HG02642 (cell line): ENCODE data around the gene ZNRF1.
"Not testable (repeated sequence)": the region's sequence is repeated elsewhere in the genome, so short reads cannot be mapped to it uniquely, and the experiment has no call there.

Experiments
- ATAC-seq: cut with Tn5 transposase; IDR thresholded peaks from one replicate; pipeline ENCODE4 v1.9.1; 2021; ENCODE audit warnings: mild to moderate bottlenecking; ENCODE audit not compliant: unreplicated experiment, poor library complexity

ZNRF1 gene

DNA sequence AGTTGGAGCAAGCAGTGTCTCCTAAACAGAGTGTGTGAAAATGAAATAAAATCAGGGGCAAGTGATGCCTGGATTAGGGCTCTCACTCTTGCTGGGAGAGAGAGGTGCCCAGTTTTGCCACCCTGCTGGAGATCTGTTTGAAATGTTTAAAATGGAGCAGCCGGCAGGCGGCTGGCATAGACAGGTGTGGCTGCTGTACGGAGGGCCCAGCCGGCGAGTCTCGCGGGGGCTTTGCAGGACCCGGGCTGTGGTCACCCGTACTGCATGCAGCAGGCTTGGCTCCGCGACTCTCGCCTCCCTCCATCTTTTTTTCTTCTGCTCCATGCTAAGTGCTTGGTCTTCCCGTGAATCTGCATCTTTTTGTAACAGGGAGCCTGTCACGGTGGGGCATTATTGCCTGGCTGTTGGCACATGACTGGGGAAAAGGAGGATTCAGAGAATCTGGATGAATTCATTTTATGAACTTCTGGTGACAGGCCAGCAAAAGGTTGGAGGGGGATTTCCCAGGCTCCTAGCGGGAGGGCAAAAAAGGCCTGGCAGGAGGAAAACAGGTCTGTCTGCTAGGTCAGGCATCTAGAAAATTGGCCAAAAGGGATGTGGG lies 1.8 kb downstream of the ZNRF1 start:
- ATAC-seq = no peak

DNA sequence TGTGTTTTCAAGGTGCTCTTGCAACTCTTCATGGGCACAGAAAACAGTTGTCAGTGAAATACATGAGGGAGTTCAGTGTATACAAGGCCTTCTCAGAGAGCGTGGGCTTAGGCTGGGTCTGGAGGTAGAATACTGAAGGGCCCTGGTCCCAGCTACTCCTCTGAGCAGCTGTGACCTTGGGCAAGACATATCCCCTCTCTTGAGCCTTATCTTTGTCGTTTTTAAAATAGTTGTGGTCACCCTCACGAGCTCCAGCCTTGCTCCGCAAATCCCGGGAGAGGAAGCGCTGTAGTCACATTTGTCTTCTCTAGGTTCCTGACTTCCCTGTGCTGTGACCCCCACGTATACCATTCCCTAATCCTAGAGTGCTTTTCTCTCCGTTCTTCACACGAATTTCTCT lies 3.6 kb downstream of the ZNRF1 start:
- ATAC-seq = no peak

DNA sequence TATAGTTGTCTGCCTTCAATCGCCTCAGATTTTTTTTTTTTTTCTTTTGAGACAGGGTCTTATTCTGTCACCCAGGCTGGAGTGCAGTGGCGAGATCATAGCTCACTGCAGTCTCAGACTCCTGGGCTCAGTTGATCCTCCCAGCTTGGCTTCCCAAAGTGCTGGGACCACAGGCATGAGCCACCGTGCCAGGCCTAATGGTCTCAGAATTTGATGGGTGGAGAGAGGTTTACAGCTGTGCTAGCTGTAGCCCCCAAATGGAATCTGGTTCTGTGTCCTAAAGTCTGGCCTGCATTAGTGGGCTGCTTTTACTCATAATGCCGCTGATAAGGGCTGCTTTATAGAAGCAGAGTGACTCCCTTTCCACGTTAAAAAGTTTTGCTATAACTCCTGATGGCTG lies 5.1 kb downstream of the ZNRF1 start:
- ATAC-seq = no peak

DNA sequence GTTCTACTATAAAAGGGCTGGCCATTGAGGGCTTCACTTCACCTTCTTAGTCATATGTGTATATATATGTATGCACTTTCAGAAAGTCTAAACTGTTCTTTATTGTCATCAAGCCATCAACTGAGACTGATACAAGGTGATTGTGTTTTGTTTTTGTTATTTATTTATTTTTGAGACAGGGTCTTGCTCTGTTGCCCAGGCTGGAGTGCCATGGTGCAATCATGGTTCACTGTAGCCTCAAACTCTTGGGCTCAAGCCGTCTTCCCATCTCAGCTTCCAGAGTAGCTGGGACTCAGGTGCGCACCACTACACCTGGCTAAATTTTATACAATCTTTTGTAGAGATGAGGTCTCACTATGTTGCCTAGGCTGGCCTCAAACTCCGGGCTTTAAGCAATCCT lies 5.6 kb downstream of the ZNRF1 start:
- no peak for ATAC-seq

DNA sequence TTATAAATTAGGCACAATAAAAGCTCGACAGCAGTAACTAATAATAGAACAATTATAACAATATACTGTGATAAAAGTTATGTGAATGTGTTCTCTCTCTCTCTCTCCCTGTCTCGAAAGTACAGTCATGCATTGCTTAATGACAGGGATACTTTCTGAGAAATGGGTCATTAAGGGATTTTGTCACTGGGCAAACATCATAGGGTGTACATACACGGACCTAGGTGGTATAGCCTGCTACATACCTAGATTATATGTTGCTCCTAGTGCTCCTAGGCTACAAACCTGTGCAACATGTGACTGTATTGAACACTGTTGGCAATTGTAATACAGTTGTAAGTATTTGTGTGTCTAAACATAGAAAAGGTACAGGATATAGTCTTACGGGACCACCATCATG lies 6.9 kb downstream of the ZNRF1 start:
- ATAC-seq = no peak

DNA sequence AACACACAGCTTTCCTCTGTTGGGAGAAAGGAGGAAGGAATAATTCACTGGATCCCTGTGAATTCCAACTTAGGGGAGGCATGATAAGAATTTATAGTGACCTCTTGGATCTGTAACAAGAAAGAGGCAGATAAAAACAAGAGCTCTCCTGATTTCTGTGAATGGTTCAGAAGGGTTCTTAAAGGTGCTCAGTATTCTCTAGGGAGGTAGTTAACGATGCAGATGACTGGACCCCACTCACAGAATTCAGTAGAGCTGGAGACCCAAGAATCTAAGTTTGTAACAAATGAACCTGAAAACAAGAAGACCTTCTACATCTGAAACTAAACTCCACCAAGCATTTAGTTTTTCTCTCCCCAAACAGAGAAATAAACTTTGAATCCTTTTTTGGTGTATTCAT lies 8.6 kb downstream of the ZNRF1 start:
- ATAC-seq = peak; percentile 34

DNA sequence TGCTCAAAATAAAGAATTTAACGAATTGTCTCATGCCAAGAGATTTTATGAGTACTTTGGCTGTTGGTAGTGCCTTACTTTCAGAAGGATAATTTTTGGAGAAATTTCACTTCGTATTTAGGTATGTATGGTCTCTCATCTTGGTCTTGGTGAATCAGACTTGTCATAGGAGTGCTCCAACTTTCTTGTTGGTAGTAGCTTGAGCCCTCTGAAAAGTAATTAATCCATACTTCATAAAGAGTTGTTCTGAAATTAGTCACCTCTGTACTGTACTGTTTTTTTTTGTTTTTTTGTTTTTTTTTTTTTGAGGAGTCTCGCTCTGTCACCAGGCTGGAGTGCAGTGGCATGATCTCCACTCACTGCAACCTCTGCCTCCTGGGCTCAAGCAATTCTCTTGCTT lies 11.6 kb downstream of the ZNRF1 start:
- no peak for ATAC-seq

DNA sequence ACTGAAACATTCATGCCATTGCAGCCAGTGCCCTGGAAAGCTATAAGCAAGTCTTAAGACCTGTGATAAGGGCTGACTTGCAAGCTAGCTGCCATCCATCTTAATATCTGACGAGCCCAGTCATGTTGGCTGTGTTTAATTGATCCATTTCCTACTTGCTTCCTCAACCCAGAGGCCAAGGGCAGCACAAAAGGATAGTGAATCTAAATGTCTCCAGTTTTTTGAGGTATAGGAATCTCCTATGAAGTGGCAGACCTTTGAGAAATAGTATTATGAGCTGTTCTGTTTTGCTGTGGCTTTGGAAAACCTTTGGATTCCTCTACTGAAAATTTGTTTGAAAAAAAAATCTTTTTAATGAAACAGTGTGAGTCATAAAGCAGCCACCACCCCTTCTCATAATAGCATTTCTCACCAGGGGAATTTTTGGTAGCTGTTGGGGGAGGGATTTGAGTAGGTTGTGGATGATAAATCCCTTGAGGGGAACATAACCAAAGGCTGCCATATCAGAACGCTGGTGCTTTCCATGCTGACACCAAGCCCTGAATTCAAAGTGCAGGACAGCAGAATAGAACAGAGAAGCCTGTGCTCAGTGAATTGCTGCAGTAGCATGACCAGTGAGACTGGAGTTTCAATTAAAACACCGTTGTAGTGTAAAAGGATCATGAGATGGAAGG lies 12.9 kb downstream of the ZNRF1 start:
- peak; percentile 74 for ATAC-seq

DNA sequence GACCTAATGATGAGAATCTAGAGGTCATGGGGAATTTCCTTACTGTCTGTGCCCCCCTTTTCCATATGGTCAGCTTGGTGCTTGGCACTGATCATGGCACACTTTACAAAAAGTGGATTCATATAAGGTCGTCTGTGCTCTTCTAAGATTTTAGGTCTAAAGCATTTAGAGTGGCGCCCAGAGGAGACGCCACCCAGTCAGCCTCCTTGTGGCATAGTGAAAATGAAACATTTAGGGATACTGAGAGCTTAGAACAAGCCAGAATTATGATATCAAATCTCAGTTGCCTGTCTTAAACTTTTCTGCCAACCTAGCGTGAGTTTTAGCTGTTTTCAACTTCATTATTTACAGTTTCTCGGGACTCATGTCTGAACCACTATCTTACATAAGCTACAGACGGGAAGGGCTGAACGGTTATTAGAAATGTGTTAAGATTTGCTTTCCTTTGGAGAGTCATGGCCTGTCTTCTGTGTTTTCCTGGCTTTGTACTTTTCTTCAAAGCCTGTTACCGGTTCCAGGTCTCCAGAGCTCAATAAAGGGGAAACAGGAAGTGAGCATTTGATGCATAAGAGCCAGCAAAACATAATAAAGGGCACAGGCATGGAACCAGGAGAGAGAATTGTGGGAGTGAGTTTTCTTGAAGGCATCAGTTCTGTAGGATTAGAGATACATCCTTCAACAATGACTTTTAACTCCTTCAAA lies 13.7 kb downstream of the ZNRF1 start:
- ATAC-seq = peak; percentile 29

DNA sequence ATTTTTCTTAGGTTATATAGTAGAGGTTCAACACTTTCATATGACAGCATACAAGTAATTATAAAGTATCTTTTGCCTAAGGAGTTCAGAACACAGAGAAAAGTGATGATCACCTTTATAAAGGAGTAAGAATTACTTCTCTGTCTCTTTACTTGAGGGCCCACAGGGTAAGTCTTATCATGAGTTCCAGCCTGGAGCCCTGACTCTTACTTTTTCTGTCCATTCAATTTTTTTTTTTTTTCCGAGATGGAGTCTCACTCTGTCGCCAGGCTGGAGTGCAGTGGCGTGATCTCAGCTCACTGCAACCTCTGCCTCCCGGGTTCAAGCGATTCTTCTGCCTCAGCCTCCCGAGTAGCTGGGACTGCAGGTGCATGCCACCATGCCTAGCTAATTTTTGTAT lies 14.3 kb downstream of the ZNRF1 start:
- not testable (repeated sequence) for ATAC-seq

DNA sequence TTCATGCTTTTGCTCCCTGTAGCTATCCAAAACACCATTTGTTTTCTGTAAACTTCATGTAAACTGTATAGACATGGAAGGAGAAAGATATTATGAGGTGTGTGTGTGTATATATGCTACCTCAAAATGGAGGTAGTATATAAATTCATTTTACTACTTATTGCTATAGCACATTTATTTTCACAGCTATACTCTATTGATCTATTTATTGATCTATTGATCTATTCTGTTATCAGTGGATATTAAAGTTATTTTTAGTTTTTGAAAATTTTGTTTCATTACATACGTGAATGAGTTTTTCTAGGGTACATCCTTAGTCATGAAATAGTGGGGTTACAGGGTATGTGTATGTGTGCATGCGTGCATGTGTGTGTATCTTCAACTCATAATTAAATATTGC lies 15.5 kb downstream of the ZNRF1 start:
- no peak for ATAC-seq

DNA sequence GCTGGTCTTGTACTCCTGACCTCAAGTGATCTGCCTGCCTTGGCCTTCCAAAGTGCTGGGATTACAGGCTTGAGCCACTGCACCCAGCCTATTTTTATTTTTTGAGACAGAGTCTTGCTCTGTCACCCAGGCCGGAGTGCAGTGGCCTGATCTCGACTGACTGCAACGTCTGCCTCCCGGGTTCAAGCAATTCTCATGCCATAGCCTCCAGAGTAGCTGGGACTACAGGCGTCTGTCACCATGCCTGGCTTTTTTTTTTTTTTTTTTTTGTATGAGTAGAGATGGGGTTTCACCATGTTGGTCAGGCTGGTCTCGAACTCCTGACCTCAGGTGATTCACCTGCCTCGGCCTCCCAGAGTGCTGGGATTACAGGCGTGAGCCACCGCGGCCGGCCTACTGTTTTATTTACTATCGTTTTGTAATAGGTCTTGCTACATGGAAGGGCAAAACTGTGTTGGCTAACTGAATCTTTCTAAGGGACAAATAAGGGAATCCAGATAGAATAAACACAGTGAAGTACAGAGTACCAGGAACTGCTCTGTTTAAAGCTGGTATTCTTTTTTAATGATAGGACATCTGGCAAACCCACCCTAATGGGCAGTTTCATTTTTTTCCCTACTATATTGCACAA lies 17.7 kb downstream of the ZNRF1 start:
- ATAC-seq = not testable (repeated sequence)

DNA sequence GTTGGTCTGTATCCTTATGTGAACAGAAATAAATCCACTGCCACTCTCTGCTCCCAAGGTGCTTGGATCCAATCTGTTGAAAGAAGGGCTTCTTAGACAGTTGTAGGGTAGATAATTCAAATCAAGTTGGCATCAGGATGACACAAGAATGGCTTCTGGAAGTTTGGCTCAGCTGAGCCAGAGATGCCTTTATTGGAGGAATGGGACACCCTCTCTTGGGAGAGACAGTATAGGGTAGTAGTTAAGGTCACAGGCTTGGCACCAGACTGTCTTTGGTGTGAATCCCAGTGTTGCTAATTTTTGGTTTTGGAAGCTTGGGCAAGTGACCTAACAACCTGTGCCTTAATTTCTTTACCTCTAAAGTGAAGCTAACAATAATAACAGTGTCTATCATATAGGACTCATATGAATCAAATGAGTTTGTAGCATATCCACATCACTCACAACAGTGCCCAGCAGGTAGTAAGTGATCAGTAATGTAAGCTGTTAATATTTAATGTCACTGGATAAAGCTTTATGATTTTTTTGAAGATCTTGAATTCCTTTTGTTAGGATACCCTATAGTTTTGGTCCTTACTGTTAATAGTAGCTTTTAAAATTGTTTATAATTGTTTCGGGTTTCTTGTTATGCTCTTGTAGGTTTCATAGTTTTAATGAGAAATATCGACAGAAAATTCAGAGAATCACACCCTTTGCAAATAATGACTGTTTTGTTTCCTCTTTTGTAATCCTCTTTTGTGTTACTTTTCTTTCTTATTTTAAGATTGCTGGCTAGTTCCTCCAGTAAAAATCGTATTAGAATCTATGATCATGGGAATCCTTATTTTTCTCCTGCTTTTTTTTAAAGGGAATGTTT lies 19.1 kb downstream of the ZNRF1 start:
- ATAC-seq = no peak

DNA sequence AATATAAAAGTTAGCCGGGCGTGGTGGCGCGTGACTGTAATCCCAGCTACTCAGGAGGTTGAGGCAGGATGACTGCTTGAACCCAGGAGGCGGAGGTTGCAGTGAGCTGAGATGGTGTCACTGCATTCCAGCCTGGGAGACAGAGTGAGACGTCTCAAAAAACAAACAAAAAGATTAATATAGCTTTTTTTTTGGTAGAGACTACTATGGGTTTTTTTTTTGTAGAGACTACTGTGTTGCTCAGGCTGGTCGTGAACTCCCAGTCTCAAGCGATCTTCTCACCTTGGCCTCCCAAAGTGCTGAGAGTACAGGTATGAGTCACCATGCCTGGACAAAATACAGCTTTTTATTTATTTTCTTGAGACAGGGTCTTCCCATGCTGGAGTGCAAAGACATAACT lies 20.2 kb downstream of the ZNRF1 start:
- ATAC-seq = no peak

DNA sequence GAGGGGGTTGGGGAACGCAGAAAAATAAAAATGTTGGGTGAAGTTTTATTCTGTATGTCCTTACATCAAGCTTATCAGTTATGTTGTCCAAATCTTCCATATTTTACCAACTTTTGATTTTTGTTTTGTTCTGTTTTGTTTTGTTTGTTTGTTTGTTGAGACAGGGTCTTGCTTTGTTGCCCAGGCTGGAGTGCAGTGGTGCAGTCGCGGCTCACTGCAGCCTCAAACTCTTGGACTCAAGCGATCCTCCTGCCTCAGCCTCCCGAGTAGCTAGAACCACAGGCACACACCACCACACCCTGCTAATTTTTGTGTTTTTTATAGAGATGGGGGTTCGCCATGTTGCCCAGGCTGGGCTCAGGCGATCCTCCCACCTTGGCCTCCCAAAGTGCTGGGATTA lies 20.8 kb downstream of the ZNRF1 start:
- no peak for ATAC-seq

DNA sequence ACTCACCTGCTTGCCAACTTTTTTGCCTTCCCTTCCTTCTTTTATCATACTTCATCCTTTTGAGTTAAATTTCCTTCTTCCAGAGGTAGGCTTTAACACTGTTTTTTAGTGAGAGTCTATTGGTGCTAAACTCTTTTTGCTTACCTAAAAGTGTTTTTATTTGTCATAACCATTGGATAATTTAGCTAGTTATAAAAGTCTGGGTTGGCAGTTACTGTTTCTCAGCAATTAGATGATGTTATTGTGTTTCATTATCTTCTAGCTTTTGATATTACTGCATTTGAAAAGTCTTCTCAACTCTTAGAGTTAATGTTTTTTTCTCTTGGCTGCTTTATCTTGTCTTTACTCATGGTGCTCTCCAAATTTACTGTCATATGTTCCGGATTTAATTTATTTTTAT lies 22.6 kb downstream of the ZNRF1 start:
- no peak for ATAC-seq

DNA sequence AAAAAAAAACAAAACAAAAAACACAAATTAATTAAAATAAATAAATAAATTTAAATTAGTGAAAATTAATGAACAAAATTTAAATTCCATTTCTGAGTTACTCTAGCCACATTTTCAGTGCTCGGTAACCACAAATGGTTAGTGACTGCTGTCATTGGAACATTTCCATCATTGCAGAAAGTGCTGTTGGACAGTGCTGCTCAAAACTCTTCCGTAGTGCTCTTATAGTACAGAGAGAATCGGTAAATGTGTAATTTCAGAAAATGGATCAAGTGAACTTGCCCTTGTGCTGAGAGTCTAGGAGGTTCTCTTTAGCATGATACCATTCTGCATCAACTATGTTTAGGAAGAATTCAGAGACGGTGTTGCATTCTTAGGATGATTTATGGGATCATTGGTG lies 23.7 kb downstream of the ZNRF1 start:
- no peak for ATAC-seq

DNA sequence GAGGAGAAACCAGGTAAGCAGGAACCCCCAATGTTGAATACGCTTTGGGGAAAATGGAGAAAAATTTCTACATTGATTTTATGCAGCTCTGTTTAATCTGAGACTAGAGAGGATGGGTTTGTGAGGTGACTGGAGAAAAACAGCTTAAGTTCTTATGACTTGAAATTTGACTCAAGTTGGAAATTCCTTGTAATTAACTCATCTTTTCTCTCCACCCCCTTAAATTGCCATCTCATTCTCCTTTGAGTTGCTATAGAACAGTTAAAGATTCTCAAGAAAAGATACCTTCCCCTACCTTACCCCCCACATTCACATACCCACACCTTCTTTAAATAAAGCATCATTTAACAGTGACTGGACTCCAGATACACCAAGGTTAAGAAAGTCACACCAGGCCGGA lies 24.2 kb downstream of the ZNRF1 start:
- ATAC-seq = no peak

DNA sequence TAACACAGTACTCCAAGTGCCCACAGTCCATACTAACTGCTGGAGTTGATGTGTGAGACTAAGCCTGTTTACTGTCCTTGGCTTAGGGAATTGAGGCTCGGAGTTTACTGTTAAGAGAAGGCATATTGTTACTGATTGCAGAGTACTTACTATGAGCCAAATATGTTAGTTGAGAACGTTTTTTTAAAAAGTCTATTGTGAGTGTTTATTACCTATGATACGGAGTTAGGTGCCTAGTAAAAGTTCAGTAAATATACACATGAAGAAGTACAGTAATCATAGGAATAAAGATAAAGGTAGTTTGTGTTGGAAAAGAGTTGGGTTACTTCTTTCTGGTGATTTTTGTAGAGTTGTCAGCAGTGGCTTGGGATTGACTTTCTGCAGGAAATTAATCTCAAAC lies 25.4 kb downstream of the ZNRF1 start:
- no peak for ATAC-seq

DNA sequence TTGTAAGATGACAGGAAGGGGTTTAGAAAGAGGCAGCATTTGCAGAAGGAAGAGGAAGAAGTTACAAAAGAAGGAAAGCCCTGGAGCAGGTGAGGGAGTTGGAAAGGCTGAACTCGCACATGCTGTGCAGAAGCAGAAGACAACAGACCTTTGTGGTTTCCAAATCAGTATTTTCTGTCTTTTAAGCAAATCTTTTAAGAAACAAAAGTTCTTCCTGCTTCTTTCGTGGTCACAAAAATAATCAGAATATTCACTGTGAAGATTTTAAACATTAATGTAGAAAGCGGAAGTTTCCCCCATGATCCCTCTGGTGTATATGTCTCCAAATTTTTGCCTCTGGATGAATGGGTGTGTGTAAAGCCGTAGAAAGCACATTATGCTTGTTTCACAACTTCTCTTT lies 25.8 kb downstream of the ZNRF1 start:
- ATAC-seq = no peak

DNA sequence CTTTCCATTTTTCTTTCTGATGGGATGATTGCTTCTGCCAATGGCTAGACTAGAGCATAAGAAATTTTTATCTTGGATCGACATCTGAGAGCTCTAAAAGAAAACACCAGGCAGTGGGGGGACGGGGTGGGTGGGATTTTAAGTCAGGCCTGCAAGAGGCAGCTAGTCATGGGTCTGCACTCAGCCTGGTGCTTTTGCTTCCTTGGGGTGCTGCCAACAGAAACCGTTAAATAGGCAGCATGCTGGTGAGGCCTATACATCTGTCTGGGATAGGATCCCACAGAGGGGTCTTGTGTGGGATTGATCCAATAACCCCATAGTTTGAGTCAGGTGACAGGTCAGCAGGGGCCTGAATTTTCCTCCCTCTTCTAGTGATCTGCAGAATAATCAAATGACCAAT lies 26.9 kb downstream of the ZNRF1 start:
- no peak for ATAC-seq
